ENCODE measurements around the gene TMEM205.
"Not testable (repeated sequence)": the region's sequence is repeated elsewhere in the genome, so short reads cannot be mapped to it uniquely, and the experiment has no call there.

The TMEM205 gene

GRCh38 chr19:11370744-11371143 is 24.7 kb upstream of the TMEM205 start:
- ATAC-seq = no peak

- ATAC-seq = no peak
These were observed 21.5 kb upstream of the TMEM205 start for GRCh38 chr19:11367528-11367927.

- no peak for ATAC-seq
These were observed 19.6 kb upstream of the TMEM205 start for GRCh38 chr19:11365557-11366117.

GRCh38 chr19:11364935-11365334 is 18.9 kb upstream of the TMEM205 start:
- no peak for ATAC-seq

- no peak for ATAC-seq
These were observed 18.3 kb upstream of the TMEM205 start for GRCh38 chr19:11364296-11364904.

- no peak for ATAC-seq
These were observed 17.8 kb upstream of the TMEM205 start for GRCh38 chr19:11363881-11364280.

- no peak for ATAC-seq
These were observed 16.0 kb upstream of the TMEM205 start for GRCh38 chr19:11361771-11362731.

GRCh38 chr19:11361037-11361770 is 15.1 kb upstream of the TMEM205 start:
- no peak for ATAC-seq

GRCh38 chr19:11359421-11359820 is 13.4 kb upstream of the TMEM205 start:
- ATAC-seq = no peak

GRCh38 chr19:11356676-11357550 is 10.8 kb upstream of the TMEM205 start:
- ATAC-seq = no peak

- no peak for ATAC-seq
These were observed 10.0 kb upstream of the TMEM205 start for GRCh38 chr19:11356074-11356397.

GRCh38 chr19:11355160-11356073 is 9.3 kb upstream of the TMEM205 start, which contains the start of gene PLPPR2:
Gene PLPPR2, plus strand, starts transcription at chr19:11355432. Its CDS starts 2,242 bp downstream, at chr19:11357674.
- ATAC-seq = peak; percentile 89

- not testable (repeated sequence) for ATAC-seq
These were observed 8.0 kb upstream of the TMEM205 start for GRCh38 chr19:11354102-11354501.

GRCh38 chr19:11349171-11349570 is 3.1 kb upstream of the TMEM205 start:
- no peak for ATAC-seq

GRCh38 chr19:11347546-11348039 is 1.5 kb upstream of the TMEM205 start:
- no peak for ATAC-seq

GRCh38 chr19:11345122-11345803 is 805 bp downstream of the TMEM205 start:
- no peak for ATAC-seq

- ATAC-seq = no peak
These were observed 3.6 kb downstream of the TMEM205 start for GRCh38 chr19:11342429-11342828.

GRCh38 chr19:11340099-11340467 is 6.0 kb downstream of the TMEM205 start:
- not testable (repeated sequence) for ATAC-seq

- peak; percentile 96 to 98 for ATAC-seq
These were observed 6.6 kb downstream of the TMEM205 start, which contains the start of gene RAB3D for GRCh38 chr19:11339254-11340098. Gene RAB3D, minus strand, starts transcription at chr19:11339657. Its CDS starts 2,258 bp downstream, at chr19:11337399.
